Measurements from ENCODE around the gene MAPK1.

DNA sequence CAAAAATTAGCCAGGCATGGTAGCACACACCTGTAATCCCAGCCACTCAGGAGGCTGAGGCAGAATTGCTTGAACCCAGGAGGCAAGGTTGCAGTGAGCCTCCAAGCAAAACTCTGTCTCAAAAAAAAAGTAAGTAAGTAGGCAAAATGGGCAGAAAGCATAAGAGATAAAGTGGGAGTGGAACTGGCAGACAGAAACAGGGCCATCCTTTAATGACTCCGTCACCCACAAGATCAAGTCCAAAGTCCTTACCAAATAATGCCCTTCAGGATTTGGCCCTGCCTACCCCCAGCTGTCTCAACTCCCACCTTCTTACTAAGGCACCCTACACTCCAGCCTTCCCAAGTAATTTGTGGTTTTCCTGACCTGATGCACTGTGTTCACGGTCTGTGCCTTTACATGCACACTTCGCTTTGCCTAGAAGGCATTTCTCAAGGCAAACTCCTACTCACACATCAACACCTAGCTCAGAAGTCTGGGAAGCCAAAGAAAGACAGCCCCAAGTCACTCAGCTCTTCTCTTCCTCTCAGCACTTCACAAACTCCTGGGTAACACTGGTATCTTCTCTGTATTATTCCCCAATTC is 6.1 kb downstream of the MAPK1 start:
- TF ChIP-seq EZH2 (IDR thresholded peaks at IDR 0.05) (no peak), POLR2AphosphoS5 (IDR thresholded peaks at IDR 0.05; ENCODE audit: borderline replicate concordance, low read depth, low read length) (no peak)

Data from SK-N-MC (cell line).